NCI-H128 (cell line): ENCODE results near the gene SLC22A23.

Experiments
- DNase-seq: peaks from one replicate; lab custom pipeline; 2025; ENCODE audit not compliant: unreplicated experiment; lab: John Stamatoyannopoulos, UW

Gene SLC22A23

DNA sequence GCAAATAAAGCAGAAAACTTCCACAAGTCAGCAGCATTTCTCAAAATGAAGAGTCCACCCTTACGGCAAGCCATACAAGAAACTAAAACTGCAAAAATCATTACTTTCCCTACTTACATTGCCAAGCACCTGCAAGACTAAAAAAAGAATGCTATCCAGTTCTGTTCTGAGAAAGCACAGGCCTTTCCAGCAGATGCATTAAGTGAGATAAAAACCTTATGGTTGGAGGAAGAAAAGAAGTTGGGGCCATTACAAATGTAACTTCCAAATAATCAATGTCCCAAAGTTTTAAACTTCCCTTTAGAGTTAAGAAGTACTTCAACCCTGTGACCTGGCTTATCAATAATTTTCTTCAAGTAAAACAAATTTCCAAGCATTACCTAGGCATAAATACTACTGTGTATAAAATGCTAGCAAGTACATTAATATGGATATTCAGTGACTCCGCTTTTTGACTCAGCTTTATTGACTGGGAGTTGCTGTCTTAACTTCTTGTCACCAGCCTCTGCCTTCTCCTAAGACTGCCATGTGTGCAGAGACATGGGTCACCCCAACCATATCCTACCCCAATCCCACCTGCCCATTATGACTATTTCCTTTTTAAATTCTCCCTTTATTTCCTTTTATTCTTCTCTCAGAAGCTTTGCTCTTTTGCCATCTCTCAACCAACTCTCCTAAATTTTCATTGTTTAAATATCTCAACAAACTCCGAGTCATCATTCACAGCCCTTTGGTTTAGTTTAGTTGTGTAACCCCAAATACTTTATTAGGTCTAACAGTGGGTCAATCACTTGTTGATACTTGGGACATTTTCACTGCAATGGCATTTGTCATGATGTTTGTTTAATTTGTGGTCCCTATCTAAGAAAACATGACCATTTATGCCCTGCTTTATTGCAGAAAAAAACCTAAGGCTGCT, 49.7 kb downstream of the SLC22A23 start:
- no peak for DNase-seq

DNA sequence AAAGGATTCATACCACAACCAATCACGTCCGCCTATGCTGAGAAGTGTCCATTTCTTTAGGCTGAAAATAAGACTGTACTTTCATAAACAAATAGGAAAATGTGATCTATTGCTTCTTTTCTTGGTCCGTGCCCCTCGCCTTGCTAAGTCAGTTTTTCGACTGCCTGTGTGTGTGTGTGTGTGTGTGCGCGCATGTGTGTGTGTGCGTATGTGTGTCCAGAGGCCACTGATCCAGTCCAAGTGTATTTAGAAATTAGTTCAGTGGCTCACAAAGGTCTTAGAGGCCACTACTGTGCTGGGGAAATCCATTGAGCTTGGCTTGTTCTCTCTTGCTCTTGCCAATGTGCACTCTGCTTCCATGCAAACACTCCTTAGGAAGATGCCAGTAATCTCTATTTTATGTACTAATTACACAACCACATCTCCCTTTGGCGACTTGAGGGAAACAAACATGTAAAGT, 50.5 kb downstream of the SLC22A23 start:
- DNase-seq, result no peak

DNA sequence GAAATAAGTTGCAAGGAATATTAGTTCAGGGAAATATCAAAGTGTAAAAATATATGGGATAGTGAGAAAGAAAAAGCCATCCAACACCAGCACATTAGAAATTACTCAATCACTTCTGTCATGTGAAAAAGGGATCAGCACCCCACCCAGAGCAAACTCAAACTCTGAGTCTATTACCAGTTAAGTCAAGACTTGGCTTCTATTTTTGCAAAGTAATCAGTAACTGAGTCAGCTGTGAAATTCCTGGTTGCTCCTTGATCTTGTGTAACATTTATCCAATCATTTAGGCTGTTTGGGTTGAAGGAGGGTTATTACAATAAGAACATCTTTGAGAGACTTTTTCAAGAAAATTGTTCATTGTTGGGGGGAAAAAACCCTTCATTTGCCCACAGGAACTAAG, 51.2 kb downstream of the SLC22A23 start:
- DNase-seq, result no peak

DNA sequence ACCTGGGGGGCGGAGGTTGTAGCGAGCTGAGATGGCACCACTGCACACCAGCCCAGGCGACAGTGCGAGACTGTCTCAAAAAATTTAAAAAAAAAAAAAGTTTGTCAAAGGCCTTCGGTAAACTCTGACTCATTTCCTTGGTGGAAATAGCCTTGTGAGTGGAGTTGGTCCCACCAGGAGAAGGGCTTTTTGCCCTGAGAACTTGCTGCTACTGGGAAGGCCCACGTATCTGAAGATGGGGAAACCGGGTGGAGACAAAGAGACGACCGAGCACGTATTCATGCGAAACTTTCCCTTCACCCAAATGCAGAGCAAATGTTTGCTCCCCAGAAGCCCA, 51.7 kb downstream of the SLC22A23 start:
- no peak for DNase-seq

DNA sequence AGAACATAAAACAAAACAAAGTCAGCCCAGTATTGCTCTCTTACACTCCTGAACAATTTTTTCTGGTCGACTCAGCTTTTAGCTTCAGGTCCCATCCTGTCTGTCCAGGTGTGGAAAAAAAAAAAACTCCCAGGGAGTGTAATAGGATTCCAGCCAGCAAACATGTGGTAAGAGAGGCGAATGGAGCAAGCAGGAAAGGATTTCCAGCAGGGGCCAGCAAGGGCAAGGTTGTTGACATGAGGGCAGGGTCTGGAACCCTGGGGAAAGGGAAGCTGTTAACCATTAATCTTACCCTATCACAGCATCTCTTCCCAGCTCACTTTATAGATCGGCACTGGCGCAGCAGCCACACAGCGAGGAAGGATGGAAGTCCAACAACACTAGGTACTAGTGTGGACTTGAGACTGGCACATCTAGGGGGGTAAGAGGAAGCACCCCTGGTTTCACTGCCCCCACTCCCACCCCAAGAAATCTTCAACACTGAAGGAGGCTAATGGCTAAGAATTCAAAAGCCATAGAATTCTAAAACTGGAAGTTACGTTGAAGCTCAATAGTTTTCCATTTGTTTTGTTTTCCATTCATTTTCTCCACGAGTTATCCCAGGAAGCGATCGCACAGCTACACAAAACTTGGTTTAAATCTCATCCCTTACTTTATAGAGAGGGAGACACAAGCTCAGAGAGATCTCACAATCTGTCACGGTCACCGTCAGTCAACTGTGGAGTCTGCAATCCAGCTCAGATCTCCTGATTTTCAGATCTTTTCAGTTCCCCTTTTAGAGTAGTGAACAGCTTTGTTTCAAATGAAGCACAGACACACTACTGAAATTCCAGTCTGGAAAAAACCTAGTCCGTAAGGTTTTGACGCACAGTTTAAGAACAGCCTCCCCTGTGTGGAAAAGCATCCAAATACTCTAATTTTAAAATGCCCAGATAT, 53.3 kb downstream of the SLC22A23 start:
- no peak for DNase-seq

DNA sequence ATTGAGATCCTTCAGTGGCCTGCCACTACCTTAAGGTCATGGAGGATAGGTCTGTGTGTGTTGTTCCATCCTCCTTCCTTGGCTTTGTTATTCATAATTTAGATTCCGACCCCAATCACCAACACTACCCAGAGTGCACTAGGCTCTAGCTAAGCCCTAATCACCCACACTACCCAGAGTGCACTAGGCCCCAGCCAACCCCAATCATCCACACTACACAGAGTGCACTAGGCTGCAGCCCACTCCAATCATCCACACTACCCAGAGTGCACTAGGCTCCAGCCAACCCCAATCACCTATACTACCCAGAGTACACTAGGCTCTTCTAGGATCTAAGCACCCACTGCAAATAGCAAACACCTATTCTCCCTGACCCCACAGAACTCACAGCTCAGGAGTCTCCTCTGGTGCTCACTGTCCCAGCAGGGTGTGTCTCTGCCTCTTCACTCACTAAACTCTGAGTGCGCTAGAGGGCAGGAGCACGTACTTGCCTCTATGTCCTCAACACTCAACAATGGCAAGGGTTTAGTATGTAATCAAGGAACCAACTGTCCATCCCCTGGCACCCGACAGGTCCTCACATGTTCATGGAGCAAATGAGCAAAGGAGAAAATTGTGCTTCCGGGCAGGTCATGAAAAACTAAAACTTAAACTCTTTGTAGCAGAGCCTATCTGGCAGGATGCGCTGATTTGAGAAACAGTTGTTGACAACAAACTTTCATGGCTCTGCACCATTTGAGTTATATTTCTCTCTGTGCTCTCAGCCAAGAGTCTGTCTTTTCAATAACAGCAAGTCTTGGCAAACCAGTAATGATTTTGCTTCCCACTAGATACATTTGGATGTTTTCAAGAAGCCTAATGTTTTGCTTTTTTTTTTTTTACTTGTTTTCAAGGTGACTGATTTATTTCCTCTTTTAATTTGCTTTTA, 54.3 kb downstream of the SLC22A23 start:
- no peak for DNase-seq

DNA sequence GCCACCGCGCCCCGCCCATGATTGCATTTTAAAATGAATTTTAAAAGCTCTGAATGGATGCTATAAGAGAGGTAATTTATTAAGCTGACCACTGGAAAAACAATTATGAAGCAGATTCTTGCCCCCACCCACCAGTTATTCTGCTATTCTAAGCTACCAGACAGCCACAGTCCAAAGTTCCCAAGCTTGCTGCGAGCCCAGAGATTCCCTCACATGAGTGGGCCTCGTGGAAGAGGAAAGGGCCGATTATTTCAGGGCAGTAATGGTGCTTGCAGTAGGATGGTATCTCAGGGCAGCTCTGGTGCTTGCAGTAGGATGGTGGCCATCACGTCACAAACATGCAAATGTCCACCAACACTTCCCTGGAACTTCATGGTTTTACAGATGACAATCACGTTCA, 56.7 kb downstream of the SLC22A23 start:
- no peak for DNase-seq

DNA sequence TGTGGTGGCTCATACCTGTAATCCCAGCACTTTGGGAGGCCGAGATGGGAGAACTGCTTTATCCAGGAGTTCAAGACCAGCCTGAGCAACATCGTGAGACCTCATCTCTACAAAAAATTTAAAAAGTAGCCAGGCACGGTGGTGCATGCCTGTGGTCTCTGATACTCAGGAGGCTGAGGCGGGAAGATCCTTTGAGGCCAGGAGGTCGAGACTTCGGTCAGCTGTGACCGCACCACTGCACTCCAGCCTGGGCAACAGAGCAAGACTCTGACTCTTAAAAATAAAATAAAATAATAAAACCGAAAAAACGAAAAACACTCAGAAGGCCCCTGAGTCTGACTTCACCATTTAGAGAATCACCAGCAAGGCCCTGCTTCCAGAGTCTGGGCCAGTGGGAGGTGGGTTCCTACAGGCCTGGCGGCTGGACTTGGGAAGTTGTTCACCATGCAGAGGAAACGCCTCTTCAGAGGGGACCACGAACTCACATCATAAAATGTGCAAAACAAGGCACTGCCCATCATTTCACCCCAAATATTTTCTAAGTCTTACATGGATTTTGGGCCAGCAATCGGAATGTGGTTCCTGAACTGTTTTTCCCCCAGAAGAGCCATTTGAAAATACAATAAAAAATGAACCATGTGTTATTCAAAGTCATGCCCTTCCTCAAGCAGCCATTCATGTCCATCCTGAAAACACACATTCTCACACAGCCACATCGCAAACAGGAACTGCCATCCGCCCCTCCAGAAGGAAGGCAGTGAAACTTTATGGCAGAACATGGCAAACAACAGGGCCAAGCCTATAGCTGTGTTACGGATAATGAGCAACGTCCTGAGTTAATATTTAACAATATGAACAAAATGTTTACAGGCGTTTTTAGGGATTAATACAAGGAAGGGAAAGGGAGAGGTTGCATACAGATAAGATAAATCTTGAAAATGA, 57.8 kb downstream of the SLC22A23 start:
- no peak for DNase-seq

DNA sequence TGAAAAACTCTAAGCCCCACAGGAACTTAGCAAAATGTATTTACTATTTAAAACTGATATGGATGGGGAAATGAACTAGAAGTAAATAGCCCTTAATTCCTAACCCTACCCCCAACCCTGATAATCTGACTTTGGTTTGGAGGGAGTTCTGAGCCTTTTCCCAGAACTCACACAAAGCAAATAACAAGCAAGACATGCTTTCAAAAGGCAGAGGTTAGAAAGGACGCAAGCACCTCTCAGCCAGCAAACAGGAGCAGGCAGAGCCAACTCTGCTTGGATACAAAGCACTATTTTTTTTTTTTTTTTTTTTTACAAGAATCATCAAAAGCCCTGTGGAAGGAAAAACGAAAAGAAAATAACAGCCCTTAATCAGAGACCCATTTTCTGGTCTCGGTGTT, 58.7 kb downstream of the SLC22A23 start:
- DNase-seq, result no peak

DNA sequence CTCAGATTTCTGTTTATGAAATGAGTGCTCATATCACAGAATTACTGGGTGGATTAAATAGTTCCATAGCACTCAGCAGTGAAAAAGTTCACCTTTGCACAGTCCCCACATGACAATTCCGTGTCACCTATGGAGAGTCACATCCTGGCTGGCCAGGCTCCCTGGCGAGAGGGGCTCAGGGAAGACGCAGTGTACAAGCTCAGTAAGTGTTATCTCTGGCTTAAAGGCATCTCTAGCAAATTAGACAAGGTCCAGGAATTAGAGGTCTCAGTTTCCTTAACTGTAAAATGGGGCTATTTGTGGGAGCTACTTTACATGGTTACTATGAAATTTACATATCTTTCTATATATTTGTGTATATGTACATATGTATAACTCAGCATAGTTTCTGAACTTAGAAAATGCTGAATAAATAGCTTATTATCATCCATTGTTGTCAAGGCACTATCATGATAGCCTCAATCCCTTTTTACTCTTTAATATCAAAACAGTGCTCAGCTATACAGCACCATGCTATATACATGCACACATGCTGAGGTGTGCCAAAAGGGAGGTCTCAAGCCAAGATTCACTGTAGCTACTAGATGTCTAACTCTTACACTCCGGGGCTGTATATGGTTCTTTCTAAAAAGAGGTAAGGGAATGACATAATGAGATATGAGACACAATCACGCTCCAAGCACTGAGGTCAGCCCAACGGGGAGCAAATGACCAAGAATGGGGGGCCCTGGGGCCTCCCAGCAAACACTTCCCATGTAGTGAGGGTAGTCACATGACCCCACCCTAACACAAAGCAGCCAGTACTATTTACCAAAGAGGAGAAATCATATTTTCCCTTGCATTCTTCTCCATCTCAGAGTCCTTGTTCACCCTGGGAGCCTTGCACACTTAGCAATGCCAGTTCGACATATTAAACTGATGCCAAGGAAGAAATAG, 59.4 kb downstream of the SLC22A23 start:
- DNase-seq, result no peak

DNA sequence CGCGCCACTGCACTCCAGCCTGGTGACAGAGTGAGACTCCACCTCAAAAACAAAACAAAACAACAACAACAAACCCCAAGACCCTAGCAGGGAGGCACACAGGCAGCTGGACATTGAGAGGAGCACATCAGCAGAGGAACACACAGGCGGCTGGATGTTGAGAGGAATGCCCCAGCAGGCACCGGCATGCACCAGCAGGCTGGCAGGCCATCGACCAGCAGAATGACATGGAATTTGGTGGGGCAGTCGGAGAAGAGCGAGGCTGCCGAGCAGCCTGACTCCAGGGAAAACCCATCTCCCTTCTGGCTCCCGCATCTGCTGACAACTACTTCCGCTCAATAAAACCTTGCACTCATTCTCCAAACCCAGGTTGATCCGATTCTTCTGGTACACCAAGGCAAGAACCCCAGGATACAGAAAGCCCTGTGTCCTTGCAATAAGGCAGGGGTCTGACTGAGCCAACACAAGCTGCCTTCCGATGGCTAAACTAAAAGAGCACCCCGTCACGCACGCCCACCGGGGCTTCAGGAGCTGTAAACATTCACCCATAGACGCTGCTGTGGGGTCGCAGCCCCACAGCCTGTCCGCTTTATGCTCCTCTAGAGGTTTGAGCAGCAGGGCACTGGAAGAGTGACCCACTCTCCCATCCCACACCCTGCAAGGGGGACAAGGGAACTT, 60.2 kb downstream of the SLC22A23 start:
- no peak for DNase-seq

DNA sequence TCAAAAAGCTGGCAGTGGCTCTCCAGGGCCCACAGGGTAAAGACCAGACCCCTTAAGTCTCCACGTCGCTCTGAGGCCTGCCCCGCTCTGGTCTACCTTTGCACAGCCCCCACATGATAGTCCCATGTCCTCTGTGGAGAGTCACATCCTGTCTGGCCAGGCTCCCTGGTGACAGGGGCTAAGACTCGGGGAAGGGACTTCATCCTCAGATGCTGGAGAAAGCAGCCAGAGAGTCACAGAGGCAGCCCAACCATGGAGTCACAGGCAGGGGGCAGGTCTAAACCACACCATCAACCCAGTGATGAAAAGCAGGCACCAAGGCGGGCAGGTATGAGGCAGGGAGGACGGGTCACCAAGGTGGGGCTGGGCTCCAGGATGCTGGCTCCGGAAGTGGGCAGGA, 62.2 kb downstream of the SLC22A23 start:
- DNase-seq, result no peak

DNA sequence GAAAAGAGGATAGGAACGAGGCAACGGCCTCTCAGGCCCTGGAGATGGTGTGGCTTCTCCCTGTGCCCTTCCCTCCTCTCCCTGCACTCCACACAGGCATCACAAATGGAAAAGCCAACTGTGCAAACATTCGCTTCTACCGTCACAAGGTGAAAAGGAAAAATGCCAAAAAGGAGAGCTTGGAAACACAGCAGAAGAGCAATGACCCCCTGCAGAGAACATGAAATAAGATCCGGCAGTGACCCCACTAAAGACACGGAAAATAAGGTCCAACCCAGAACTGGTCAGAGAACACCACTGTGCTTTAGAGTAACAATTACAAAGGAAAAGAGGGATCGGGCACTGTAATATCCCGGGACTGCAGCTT, 63.0 kb downstream of the SLC22A23 start:
- DNase-seq, result no peak

DNA sequence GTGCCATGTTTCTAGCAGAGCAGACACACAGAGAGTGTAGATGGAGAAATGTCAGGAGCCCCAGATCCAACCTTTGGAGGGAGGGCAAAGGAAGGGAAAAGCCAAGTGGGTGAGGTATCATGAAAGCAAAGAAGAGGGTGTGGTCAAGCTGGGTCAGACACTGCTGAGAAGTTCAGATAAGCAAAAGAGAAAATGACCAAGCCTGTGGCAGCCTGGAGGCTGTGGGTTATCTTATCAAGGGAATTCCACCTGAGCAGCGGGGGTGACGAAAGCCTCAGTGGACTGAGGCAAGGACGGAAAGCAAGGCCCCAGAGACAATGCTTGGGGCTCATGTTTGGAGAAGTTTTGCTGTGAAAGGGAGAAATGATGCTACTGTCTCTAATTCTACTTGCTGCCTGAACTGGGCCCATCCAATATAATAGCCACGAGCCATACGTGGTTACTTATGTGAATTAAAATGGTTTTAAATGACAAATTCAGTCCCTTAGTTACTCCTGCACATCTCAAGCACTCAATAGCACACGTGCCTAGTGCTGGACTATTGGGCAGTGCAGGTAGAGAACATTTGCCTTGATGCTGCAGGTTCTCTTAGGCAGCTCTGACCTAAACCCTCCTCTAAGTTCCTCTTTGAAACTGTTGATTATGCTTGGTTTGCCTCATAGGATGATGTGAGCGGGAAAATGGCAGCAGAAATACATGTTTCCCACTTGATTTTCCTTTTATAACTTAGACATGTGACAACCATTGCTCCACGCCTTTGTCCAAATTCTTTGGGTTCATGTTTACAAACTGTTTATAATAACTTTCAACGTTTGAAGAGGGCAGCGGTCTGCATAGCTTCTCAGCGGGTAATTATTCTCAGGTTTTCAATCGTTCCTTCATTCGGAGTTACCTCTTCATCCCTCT, 63.7 kb downstream of the SLC22A23 start:
- no peak for DNase-seq

DNA sequence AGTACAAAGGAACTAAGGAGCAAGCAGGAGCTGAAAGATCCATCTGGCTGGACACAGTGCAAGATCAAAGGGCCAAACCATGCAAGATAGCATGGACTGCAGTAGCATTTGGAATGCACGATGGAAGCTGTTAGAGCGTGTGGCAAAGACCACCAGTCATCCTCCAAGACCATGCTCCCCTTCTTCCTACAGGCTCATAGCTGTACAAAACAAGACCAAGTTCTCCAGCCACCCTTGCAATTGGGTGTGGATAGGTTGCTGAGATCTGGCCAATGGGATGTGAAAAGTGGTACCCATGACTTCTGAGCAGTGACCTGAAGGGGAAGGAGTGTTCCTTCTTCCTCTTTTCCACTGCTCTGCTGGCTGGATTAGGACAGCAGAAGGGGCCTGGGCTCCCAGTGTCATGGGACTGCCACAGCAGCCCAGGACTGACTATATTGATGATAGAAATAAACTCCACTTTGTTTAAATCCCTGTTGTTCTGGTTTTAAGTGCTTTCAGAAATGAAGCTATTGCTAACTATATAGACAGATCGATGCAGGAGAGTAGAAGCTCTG, 64.9 kb downstream of the SLC22A23 start:
- DNase-seq, result no peak

DNA sequence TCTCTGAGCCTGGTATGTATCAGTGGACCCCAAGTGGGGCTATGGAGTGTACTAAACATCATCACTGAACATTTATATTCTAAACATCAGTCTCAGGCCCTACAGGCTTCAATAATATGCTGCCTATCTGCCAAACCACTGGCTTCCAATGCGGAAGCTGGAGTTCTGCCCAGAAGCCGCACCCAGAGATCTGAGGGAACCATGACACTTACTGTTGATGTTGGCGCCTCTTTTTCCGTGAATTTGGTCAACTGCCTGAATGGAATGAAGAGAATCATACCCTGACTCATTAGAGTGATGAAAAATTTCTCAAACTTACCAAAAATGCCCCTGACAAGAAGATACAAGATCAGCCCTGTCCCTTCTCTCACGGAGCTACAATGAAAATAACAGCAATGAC, 66.2 kb downstream of the SLC22A23 start:
- DNase-seq, result no peak
